Measurements from ENCODE around the gene CLIC1.

The CLIC1 gene

DNA sequence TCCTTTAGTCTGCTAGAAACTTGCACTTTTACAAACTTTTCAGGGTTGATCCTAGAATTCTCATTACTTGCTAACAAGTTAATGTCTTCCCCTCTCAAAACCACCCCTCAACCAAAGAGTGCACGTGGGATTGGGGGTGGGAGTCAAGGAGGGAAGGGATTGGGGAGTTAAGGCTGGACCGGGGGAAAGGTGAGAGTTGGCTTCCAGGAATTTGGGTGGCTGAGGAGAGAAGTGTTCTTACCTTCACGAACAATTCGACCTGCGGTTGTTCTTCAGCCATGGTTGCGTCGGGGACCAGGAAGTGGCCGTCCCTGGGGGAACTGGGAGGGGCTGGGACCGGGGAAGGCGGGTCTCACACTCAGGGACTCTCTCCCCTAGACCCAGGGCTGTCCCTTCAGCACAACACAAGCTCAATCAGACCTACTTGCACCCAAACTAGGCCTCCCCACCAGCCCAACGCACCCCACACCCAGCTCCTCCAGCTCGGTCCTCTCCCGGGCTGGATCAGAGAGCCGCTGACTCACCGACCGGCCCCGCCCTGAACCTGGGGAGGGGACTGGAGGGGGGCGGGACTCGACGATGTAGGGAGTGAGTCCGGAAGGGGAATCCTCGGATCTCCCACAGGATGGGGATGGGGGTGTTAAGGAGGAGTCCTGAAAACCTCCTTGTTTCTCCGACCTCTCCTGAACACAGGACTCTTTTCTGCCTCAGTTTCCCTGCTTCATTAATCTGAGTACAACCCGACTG lies at the start of gene CLIC1:
Gene CLIC1 (minus strand): TSS at position 510 of the 747 bp plus-strand sequence. CDS start 230 bp downstream, at position 280.
- TF ChIP-seq, protein P1, sequence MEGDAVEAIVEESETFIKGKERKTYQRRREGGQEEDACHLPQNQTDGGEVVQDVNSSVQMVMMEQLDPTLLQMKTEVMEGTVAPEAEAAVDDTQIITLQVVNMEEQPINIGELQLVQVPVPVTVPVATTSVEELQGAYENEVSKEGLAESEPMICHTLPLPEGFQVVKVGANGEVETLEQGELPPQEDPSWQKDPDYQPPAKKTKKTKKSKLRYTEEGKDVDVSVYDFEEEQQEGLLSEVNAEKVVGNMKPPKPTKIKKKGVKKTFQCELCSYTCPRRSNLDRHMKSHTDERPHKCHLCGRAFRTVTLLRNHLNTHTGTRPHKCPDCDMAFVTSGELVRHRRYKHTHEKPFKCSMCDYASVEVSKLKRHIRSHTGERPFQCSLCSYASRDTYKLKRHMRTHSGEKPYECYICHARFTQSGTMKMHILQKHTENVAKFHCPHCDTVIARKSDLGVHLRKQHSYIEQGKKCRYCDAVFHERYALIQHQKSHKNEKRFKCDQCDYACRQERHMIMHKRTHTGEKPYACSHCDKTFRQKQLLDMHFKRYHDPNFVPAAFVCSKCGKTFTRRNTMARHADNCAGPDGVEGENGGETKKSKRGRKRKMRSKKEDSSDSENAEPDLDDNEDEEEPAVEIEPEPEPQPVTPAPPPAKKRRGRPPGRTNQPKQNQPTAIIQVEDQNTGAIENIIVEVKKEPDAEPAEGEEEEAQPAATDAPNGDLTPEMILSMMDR (IDR thresholded peaks at IDR 0.05; ENCODE audit: low read depth, low read length): no peak
- DNase-seq (ENCODE audit: extremely low read depth, low read depth): no peak

DNA sequence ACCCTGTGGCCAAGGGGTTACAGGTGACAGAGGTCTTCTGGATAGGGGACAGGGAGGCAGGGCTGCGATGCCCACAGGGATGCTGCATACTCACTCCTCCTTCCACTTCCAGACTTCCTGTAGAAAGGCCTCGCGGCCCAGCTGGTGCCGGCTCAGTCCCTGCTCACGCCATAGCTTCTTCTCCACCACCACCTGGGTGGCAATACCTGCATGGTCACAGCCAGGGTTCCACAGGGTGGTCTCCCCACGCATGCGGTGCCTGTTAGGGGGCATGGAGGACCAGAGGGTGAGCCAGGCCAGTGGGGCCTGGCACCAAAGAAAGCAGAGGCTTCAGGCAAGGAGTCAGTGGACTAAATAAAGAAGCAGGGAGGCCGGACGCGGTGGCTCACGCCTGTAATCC lies 49.1 kb upstream of the CLIC1 start:
- TF ChIP-seq, protein P1 (IDR thresholded peaks at IDR 0.05; ENCODE audit: low read depth, low read length): no peak
- no peak for DNase-seq (ENCODE audit: extremely low read depth, low read depth)

DNA sequence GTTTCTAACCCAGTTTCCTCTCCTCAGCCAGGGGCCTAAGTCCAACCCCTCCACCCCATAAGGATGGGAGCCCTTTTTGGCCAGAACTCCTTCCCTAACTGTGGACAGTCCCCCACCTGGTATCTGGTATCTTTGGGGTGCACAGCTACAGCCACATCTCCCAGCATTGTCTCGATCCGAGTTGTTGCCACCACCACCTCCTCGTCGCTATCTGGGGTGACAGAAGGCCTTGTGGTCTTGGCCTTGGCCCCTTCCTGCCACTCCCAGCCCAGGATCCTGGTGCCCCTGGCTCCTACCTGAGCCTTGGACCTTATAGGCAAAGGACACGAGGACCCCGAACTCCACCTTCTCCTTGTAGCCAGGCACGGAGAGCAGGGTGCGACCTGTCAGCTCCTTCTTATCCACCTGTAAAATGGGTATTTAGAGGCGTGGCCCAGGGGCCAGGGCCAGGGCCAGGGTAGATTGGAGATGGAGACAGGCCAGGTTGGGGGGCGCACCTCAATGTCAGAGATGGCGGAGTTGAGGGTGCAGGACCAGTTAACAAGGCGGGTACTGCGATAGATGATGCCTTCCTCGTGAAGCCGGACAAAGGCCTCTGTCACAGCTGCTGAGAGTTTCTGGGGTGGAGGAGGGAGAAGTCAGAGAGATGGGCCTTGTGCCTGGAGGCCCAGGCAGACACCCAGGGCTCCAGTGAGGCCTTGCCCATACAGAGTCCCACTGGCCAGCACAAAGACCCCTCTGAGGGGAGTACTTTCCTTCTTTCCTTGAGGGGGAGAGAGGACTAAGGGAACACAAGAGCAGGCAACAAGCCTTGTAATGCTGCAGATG lies 48.0 kb upstream of the CLIC1 start:
- TF ChIP-seq, protein P1 (IDR thresholded peaks at IDR 0.05; ENCODE audit: low read depth, low read length): no peak
- DNase-seq (ENCODE audit: extremely low read depth, low read depth): no peak

DNA sequence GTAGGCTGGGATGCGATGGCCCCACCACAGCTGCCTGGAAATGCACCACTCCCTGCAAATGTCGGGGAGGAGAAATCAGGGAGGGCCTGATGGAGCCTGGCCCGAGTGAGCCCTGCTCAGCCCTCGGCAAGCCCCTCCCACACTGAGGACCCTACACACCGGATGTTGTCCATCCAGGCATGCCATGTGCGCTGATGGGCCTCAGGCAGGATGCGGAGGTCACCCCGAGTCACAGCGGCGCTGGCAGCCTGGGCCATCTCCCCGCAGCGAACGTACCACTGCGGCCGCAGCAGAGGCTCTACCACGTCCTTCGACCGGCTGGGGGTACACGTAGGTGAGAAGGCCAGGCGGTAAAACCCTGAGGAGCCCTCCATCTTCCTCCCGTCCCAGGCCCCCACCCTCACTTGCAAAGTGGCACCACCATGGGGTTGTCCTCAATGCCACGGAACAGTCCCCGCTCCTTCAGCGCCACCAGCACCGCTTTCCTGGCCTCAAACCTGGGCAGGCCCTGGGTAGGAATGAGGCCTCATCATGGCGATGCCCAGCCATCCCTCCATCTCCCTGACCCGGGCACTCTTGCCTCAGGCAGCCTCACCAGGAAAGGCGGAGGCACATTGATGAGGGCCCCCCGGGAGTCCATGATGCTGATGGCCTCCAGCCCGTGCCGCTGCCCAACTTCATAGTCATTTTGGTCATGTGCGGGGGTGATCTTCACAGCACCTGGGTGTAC lies 46.0 kb upstream of the CLIC1 start:
- TF ChIP-seq, protein P1 (IDR thresholded peaks at IDR 0.05; ENCODE audit: low read depth, low read length): no peak

DNA sequence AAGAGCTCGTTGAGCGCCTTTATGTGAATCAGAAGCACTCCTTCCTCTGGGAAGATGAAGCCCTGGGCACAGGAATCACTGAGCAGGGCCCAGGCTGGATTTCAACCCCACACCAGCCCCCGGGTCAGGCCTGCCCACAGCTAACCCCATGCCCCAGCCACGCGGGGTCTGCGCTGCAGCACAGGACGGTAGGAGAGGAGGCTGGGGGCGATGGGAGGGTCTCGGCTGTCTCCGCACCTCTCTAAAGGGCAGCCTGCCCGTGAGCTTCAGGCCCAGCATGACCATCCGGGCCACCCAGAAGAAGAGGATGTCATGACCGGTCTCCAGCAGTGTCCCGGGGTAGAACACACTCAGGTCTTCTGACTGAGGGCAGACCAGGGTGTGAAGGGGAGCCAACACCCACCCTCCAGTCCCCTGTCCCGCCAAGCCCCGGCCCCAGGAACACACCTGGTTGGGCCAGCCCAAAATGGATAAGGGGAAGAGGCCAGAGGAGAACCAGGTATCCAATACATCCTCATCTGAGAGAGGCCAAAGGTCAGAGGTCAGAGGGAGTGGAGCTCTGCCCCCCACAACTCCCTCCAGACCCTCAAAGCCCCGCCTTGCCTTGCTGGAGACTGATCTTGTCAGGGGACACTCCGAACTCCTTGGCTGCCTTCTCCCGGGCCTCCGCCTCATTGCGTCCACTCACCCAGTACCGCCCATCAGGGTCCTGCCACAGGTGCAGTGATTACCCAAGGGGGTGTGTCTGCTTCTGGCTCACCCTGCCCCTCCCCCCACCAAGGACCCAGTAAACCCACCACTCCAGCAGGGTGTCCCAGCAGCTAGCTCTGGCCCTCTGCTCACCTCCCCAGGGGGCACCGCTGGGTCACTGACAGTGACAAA lies 45.2 kb upstream of the CLIC1 start:
- DNase-seq (ENCODE audit: extremely low read depth, low read depth): no peak
- TF ChIP-seq, protein P1 (IDR thresholded peaks at IDR 0.05; ENCODE audit: low read depth, low read length): no peak

More for the DNA sequence above, 46.0 kb upstream of the CLIC1 start:
- DNase-seq (ENCODE audit: extremely low read depth, low read depth): no peak

DNA sequence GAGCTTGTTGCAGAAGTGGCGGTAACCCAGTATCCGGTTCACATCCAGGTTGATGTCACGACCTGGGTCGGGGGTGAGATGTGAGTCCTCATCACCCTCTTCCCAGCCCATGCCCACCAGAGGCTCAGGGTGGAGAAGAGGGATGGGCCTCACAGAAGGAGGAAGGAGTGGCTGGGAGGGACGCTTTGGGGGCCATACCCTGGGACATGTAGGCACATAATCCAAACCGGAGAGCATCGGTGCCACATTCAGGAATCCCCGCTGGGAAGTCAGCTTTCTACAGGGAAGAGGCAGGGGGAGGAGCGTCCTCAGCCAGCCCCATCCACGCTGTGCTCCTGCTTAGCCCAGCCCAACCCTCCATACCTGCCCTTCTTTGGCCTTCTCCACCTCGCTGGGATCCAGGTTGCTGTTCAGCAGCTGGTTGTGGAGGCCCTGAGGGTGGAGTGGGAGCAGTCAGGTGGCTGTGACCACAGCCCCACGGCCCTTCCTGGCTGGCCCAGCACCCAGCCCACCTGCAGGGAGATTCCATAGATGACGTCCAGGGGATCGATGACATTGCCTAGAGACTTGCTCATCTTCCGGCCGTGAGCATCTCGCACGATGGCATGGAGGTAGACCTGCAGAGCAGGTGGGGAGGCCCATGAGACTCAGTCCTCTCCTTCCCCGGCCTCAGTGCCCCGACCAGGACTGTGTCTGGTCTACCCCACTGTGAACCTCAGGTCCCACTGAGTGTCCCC lies 44.3 kb upstream of the CLIC1 start:
- TF ChIP-seq, protein P1 (IDR thresholded peaks at IDR 0.05; ENCODE audit: low read depth, low read length): no peak
- DNase-seq (ENCODE audit: extremely low read depth, low read depth): no peak
